T-helper 1 cell (primary cell): ENCODE results near the gene BCL7A.

Source experiments
- DNase-seq, 5 donors: peaks; one replicate each; pipeline ENCODE4 v3.0.0-alpha.2; 2012 to 2020

Gene BCL7A

GRCh38 chr12:122001466-122002209 is 20.0 kb upstream of the BCL7A start:
- no peak for DNase-seq

GRCh38 chr12:122003651-122004611 is 17.8 kb upstream of the BCL7A start:
- DNase-seq: no peak

DNA sequence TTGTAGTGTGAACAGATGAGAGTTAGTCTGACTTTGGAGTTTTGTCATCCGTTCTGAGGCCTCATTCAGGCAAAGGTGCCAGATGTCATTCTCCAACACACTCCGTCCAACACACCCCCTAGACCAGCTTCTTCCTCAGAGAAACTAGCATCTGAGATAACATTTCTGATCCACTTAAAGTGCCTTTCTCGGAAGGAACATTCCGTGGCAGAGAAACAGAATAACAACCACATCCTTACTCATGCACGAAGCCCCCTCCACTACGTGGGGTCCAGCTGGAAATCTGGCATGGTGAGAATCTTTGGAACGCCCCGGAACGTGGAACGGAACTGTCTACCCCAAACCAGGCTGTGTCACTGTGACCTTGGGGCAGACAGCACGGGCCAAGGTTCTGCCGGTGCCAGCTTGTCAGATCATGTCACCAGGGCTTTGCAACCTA is 17.0 kb upstream of the BCL7A start:
- no peak for DNase-seq

DNA sequence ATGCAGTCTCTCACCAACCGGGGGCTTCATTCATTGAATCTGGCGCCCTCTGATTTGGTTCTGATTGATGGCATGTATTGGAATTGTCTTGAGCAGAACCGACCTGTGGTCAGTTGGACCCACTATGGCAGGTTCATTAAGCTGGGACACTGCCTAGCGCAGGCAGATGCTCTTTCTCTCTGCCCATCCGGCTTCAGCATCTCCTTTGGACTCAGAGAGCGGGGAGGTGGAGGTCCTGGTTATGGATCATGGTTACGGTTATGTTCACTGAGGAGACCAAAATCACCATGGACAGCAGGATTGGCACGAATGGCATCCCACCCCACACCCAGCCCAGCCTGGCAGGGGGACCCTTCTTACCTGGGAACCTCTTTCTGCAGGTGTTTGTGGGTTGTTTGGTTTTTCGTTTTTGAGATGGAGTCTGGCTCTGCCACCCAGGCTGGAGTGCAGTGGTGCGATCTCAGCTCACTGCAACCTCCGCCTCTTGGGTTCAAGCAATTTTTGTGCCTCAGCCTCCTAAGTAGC is 16.4 kb upstream of the BCL7A start:
- DNase-seq: no peak

- peak in 1 of 5 donors; percentile 63 for DNase-seq
These were observed 15.3 kb upstream of the BCL7A start for GRCh38 chr12:122006186-122006926.

GRCh38 chr12:122009741-122010140 is 11.9 kb upstream of the BCL7A start:
- no peak for DNase-seq

GRCh38 chr12:122012184-122012583 is 9.5 kb upstream of the BCL7A start:
- no peak for DNase-seq

DNA sequence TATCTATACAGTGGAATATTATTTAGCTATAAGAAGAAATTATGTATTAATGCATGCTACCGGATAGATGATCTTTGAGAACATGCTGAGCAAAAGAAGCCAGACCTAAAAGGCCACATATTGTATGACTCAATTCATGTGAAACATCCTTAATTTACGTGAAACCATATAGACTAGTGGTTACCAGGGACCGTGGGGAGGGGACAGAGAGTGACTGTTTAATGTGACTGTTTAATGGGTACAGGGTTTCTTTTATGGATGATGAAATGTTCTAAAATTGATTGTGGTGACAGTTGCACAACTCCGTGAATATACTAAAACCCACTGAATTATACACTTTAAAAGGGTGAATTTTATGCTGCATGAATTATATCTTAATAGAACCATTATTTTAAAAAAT is 8.5 kb upstream of the BCL7A start:
- no peak for DNase-seq

GRCh38 chr12:122013791-122014590 is 7.7 kb upstream of the BCL7A start:
- DNase-seq: no peak

- DNase-seq: no peak
These were observed 6.9 kb upstream of the BCL7A start for GRCh38 chr12:122014781-122015180.

DNA sequence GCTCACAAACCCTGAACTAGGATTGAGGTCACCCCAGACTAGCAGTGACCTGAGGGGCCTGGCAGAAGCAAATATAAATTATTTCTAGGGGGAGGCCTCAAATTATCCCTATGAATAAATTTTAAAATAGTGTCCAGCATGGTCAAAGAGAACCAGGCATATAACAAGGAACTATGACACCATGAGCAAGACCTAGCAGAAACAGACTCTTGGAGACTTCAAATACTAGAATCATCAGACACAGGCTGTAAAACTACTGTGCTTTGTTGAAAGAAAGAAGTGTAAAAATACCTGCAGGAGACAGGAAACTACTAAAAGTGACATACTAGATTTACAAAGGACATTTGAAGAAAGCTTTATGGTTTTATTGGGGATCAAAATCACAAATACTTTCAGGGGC is 3.2 kb upstream of the BCL7A start:
- DNase-seq: no peak

GRCh38 chr12:122018937-122019336 is 2.7 kb upstream of the BCL7A start:
- no peak for DNase-seq

- DNase-seq: no peak
These were observed 890 bp upstream of the BCL7A start for GRCh38 chr12:122020795-122021192.

DNA sequence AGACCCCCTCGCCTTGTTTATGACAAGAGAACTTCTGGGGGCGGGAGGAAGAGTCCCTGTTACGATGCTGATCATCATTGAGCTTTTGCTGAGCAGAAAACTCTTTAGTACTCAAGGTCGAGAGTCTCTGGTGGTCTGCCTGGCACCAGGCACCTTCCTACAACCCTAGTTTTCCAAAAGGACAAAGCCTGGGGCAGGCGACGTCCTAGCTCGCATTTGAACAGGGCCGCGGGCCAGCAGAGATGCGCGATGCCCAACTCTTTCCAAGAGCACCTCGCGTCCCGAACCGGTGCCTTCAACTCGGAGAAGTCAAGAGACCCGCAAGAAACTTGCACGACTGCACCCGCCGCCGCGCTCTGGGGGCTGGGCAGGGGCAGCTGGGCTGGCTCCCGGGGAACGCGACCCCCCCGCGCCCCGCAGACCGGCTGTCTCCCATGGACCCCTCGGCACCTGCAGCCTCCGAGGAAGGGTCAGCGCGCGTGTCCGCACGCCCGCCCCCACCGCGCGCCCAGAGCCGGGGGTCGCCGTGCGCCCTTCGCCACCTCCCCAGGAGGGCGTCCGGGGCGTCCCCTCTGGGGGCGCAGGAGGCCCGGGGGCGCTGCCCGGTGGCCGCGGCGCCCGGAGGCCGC is 377 bp upstream of the BCL7A start:
- no peak for DNase-seq

DNA sequence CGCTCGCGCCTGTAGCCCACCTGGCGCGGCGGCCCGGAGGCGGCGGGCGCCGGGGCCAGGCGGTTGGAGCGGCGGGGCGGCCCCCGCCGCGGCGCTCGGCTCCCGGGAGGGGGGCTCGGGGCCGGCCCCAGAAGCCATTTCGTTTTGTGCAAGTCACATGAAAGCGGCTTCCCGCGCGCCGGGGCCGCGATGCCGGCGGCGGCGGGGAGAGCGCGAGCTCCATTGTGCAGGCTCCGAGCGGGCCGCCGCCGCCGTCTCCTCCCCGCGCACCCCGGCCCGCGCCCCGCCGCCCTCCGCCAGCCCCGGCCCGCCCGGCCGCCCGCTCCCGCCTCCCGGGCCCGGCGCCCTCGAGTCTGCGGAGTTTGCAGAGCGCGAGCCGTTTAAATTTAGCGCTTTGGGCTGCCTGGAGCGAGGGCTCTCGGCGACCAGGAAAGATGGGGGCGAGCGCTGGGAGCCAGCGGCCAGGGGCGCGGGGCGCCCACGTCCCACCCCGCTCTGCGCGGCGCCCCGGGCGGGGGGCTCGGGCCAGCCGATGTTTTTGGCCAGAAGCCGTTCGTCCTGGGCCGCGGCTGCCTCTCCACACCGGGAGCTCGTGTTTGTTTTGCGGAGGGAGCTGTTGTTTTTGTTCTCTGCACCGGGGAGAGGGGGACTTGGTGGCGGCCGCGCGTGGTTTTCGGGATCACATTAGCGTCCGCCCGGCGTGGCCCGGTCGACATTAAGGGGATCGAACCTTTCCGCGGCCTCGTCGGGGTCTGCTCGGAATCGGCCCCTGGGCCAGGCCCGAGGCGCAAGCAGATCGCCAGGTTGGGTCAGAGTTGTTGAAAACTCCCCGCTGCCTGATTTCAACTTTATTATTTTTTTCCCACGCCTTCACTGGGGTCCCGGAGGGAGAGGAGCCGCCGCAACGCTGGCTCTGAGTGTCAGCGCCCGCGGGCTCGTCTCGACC is 982 bp downstream of the BCL7A start:
- DNase-seq: peak in 2 of 5 donors; percentile 14 to 26

DNA sequence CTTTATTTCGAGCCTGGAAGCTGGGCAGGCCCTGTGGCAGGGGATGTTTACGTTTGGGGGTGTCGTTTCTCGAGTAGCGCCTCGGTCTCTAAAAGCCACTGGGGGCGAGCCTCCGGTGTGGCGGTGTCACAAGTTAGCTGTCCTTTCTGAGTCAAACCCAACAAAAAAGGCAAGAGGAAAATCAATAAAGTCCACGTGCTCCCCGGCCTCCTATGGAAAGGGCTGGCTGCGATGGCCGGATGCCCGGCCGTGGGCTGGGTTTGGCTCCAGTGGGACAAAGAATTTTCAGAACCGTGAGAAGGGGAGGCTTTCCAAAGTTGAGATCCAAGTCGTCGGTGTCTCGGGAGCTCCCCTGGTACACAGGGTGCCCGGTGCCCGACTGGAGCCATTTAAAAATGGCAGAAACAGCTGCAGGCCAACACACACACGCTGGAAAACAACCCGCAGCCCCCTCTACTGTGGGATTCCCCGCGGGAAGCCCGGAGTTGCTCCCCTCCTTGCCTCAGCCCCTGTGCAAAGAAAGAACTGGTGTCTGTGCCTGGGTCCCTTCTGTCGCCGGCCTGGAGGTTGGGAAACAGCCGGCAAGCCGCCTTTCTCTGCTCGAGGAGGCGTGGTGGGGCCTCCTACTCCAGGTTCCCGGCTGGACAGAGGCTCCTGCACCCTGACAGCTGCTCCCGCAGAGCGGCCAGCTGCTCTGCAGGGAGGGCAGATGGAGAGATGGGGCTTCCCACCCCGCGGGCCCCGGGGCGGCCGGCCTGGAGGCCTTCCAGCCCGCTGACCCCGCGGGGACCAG is 1.9 kb downstream of the BCL7A start:
- no peak for DNase-seq

DNA sequence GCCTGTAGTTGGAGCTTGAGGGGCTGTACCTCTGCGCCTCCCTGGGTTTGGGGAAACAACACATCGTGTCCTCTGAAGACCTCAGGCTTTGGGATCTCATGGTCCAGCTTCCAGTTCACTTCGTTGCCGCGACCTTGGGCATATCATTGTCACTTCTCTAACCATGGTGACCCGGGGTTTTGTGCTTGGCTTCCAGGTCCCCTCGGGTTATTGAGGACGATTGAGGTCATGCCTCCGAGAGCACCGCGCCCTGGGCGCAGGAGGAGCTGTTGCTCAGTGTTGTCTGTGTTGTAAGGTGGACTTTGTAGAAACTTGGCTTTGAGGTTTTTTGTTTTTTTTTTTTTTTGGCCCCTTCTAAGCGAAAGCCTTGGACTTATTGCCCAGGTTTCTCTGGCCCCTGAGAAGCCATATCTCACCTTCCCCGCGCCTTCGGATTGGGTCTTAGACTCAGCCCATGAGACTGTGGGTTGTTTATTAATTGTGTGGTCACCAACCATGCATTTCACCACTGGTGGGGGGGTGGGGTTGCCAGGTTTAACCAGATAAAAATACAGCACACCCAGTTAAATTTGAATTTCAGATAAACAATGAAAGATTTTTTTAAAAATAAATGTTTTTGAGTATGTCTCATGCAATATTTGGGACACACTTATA is 2.6 kb downstream of the BCL7A start:
- DNase-seq: no peak

DNA sequence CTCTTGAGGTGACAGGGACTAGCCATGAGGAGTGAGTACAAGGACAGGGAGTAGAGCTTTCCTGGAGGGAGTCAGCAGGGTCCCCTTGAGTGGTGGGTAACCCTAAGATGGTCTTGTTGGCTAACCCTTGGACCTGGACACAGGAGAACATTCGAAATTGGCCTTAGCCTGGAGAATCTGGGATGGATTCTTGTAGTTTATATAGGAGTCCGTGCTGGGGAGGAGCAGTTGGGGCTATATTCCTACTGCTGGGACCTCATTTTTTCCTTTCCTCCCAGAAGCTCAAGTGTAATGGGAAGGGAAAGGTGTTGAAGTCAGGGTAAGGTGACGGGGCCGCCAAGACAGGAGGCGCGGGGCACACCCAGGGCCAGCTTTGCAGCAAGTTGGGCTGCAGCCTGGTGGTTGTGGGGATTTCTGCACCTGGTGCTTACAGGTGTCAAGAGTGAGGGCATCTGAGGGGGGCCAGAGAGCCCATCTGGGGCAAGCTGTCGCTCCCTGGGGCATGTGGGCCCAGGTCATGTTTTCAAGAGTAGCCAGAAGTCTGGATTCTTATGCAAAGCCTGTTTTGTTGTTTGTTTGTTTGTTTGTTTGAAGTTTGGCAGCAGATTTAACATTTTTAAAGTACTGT is 5.1 kb downstream of the BCL7A start:
- DNase-seq: no peak
